HG02642 (cell line): ENCODE measurements around the gene SUSD1.

Experiments used
- ATAC-seq: cut with Tn5 transposase; IDR thresholded peaks from one replicate; pipeline ENCODE4 v1.9.1; 2021; ENCODE audit warnings: mild to moderate bottlenecking; ENCODE audit not compliant: unreplicated experiment, poor library complexity

The SUSD1 gene

DNA sequence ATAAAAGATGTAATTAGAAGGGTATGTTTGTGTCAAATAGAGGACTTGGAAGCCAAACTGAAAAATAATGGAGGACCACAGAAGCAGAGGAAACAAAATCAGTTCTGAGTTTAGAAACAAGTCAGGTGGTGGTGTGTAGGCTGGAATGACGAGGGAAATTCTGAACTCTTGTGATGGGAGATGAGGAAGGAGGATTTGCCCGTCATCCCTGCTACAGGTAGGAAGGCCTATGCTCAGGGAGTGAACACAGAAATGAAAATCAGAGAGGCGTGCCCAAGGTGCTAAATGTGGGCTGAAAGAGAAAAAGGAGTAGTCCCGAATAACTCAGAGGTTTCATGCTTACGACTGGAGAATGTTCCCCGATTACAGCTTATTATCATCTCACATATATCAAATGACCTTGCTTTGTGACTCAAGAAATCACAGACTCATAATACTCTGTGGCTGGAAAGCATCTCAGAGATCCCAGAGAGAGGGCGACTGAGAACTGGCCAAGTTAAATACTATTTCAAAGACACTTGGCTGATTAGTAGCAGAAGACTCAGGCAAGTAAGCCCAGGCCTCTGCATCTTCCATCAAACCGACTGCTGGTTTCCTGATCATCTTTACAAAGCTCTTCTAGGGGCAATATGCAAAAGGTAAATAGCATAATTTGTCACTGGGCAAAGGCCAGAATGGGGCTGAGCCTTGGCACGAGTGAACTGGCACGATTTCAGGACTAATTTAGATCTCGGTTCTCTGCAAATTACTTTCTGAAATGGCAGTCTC, 126.0 kb downstream of the SUSD1 start:
- no peak for ATAC-seq

DNA sequence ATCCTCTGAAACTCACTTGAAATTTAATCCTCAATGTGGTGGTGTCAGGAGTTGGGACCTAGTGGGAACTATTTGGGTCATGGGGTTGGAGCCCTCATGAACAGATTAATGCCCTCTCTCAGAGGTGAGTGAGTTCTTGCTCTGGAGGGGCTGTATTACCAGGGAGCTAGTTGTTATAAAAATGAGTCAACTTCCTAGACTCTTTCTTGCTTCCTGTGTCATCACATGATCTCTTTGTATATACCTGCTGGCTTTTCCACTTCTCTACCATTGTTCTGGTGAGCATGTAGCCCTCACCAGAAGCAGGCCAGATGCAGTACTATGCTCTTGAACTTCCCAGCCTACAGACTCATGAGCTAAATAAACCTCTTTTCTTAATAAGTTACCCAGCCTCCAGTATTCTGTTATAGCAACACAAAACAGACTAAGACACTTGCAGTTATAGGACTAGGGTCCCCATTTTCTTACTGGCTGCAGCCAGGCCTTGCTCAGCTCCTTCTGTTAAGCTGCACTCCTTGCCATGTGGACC, 127.5 kb downstream of the SUSD1 start:
- ATAC-seq = no peak

DNA sequence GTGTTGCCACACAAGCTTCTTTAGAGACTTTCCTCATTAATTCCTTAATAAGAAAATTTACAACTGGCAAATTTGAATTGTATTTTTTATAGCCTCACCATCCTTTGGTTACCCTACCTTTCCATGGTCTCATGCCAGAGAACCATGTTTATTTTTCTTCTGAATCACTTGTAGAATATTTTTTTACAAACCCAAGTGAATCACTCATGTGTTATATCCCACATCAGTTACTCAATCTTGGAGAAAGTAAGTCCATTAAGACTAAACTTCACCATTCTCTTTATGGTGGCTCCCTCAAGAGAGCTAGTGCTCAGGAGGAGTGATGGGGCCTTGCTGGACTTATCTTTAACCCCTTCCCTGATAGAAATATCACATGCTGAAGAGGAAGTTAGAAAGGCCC, 128.9 kb downstream of the SUSD1 start:
- ATAC-seq = no peak

DNA sequence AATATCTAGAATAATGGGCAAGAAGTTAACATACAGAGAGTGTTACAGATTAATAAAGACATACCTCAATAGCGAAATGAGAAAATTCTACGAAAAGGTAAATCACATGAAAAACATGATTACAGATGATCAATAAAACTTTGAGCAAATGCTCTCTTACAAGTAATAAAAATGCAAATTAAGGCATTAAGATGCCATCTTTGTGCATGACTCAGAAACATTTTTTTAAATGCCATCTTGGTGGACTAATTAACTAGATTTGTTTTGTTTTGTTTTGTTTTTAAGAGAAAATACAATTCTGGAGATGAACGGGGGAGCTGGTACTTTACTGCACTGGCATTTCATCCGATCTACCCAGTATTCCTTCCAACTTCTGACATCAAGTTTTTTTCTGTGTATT, 130.2 kb downstream of the SUSD1 start:
- ATAC-seq = no peak

DNA sequence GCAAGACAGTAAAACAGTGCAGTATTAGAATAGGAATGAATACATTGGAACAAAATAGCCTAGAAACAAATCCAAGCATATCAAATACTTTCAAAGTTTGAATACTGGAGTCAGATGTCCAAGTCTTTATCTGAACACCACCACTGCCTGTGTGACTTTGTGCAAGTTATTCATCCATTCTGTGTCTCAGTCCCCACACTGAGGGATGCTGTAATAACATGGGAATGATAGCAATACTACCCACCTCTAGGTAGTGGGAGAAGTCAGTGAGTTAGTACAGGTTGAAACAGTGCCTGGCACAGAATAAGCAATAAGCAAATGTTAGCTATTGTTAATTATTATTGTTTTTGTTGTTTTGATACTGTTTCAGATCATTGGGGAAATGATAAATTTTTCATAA, 130.9 kb downstream of the SUSD1 start:
- ATAC-seq = no peak

DNA sequence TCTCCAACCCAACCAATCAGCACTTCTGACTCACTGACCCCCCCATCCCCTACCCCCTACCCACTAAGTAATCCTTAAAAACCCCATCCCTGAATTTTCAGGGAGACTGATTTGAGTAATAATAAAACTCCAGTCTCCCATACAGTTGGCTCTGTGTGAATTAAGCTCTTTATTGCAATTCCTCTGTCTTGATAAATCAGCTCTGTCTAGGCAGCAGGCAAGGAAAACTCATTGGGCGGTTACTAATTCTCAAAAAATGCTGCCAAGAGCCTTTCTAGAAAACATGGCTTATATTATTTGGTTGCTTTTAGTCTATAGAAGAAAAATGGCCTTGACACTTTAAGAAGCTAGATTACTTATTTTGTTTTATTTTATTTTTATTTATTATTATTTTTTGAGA, 131.7 kb downstream of the SUSD1 start:
- no peak for ATAC-seq

GRCh38 chr9:112042769-112043168, 132.3 kb downstream of the SUSD1 start:
- ATAC-seq = no peak

DNA sequence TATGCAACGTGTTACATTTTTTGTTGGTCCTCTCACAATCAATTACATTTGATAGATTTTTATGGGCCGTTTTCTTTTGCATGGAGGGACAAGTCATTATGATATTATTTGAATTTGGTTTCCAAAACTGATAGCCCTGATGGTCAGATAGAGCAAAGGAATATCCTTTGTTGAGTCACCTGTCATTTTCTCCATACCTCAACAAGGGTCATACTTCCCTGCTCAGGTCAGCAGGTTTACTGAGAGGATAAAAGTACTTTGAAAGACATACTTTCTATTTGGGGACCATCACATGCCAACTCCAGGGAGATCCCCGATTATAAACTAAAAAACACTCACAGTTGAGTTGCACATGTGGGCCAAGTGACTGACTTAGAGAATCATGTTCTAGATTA, 132.9 kb downstream of the SUSD1 start:
- ATAC-seq = no peak

- ATAC-seq = no peak
These were observed 133.4 kb downstream of the SUSD1 start for GRCh38 chr9:112041536-112042243.

- no peak for ATAC-seq
These were observed 133.9 kb downstream of the SUSD1 start for GRCh38 chr9:112041199-112041535.

DNA sequence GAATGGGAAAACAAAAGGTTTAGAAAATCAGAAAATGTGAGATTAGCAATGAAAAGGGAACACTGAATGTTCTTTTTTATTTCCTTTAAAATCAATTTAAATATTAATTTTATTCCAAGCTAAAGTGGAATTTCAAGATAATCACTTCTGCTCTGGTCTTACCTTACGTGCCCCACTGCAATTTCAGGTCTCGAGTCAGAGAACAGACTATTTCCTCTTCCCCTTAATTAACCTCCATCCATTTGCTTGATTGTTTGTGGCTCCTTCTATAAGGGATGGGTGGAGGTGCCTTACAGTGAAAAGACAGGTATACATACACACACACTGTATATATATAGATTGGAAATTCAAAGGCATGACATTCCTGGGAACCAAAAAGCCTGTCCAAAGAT, 137.1 kb downstream of the SUSD1 start:
- ATAC-seq = no peak

- no peak for ATAC-seq
These were observed 137.6 kb downstream of the SUSD1 start for GRCh38 chr9:112037281-112038016.

DNA sequence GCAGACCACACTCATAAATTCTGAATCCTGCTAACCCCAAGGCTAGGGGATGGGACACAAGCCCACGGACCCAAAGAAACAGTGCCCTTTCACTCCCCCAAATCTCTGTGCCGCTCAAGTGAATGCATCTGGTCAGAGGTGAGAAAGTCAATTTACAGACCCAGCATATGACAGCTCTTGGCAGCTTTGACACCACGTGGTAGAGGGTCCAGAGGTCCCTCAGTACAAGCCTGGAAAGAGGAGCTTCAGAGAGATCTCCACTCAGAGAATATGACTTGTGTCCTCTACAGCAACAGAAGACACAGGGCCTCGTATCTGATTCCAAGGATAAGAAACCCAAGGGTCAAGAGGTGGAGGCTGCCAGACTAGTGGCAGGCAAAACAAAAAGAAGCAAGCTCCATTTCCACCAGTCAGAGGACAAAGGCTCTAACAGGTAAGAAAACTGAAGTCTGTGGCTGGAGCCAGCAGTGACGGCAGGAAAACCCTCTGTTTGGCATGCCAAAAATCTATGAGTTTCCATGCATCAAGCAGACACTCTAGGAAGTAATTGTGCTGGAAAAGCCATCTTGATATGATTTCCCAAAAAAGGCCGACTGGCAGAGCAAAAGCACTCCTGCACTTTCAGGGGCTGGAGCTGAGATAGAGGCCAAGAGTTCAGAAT, 139.8 kb downstream of the SUSD1 start:
- no peak for ATAC-seq

DNA sequence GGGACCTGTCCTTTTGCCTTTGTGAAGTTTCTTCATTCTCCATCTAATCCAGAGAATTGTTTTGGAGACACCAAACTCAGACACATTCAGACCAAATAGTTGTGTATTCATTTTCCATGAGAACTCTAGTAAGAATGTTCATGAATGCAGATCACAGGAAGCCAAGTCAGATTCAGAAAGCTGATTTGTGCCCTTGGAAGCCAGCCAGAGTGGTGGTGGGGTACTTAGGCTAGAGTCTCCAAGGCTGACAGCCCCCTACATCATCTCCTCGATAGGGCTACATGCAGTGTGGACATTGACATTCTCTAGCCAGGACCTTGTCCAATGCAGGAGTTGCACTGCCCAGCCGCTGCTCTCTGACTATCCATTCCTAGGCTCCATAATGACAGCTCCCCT, 140.9 kb downstream of the SUSD1 start:
- no peak for ATAC-seq

GRCh38 chr9:112033237-112034215, 141.6 kb downstream of the SUSD1 start:
- ATAC-seq = no peak

- no peak for ATAC-seq
These were observed 142.4 kb downstream of the SUSD1 start for GRCh38 chr9:112032743-112033142.

GRCh38 chr9:112032009-112032408, 143.1 kb downstream of the SUSD1 start:
- peak; percentile 54 for ATAC-seq

GRCh38 chr9:112031400-112031799, 143.7 kb downstream of the SUSD1 start:
- no peak for ATAC-seq

- ATAC-seq = no peak
These were observed 145.1 kb downstream of the SUSD1 start for GRCh38 chr9:112029921-112030444.
